Effector CD8-positive, alpha-beta T cell (primary cell): ENCODE data around the gene ZXDC.

Experiments used
- DNase-seq: peaks from one replicate; lab custom pipeline; 2025; lab: John Stamatoyannopoulos, UW

ZXDC gene

GRCh38 chr3:126491221-126492013 lies 15.7 kb upstream of the ZXDC start:
- DNase-seq = no peak

GRCh38 chr3:126490619-126491018 lies 14.9 kb upstream of the ZXDC start:
- no peak for DNase-seq

- no peak for DNase-seq
These were observed 13.3 kb upstream of the ZXDC start for GRCh38 chr3:126488886-126489569.

GRCh38 chr3:126488185-126488584 lies 12.5 kb upstream of the ZXDC start:
- no peak for DNase-seq

GRCh38 chr3:126487151-126487771 lies 11.6 kb upstream of the ZXDC start:
- DNase-seq = no peak

GRCh38 chr3:126486360-126486847 lies 10.7 kb upstream of the ZXDC start:
- DNase-seq = no peak

GRCh38 chr3:126485956-126486355 lies 10.3 kb upstream of the ZXDC start:
- no peak for DNase-seq

DNA sequence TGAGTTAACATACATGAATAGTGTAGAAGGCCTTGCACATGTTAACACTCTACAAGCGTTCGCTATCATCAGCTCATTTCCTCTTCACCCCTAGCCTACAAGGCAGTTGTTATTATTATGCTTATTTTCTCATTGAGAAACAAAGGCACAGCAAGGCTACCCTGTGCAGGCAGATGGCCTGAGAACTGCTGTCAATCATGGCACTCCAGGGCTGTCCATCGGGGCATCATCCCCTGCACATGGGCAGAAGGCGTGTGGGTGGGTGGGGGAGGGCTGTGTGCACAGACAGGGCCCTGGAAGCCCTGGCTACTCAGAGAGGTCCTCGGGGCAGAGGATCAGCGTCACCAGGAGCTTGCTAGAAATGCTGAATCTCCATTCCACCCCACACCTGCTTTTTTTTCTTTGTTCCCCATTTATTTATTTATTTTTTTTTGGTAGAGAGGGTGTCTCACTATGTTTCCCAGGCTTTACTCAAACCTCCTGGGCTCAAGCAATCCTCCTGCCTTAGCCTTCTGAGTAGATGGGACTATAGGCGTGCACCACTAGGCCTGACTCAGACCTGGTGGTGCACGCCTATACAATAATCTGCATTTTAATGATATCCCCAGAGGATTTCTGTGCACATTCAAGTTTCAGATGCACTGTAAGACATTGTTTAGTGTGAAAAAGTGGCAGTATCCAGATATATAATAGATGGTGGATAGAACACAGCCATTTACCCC lies 9.6 kb upstream of the ZXDC start:
- no peak for DNase-seq

- DNase-seq = no peak
These were observed 9.0 kb upstream of the ZXDC start for GRCh38 chr3:126484662-126485061.

DNA sequence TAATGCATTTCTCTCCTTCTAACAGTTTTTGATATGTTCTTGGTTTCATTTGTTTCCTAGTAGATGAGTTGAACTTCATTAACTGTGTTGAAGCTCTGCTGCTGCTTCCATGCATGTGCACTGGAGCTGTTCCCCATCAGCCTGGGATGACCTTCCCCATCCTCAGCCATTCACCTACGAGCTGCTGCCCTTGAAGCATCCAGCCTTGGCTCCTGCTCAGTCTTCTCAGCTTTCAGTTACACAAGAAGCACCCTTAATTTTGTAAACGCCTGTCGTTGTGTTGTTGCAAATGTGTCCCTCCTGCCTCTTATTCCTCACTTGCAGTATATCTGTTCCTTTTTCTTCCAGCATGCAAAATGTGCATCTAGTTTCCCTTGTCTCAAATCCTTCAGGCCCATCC lies 8.5 kb upstream of the ZXDC start:
- DNase-seq = no peak

DNA sequence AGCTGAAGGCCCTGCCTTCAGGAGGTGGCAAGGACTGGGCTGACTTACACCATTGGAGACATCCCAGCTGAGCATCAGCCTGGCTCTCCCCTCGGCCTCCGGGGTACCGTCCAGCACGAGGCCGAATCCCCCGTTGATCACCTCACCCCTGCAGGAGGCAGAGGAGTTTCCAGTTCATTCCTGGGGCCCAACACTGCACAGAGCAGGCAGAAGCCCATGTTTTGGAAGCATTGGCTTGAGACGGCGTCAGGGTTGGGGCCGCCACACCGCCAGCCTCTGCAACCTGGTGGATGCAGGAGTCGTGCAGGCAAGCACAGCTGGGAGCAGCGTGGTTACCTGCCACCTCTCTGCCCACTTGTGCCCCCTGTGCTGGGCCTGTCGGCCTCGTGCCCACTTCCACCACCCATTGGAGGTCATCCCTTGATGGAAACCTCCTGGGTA lies 7.7 kb upstream of the ZXDC start:
- DNase-seq = no peak

DNA sequence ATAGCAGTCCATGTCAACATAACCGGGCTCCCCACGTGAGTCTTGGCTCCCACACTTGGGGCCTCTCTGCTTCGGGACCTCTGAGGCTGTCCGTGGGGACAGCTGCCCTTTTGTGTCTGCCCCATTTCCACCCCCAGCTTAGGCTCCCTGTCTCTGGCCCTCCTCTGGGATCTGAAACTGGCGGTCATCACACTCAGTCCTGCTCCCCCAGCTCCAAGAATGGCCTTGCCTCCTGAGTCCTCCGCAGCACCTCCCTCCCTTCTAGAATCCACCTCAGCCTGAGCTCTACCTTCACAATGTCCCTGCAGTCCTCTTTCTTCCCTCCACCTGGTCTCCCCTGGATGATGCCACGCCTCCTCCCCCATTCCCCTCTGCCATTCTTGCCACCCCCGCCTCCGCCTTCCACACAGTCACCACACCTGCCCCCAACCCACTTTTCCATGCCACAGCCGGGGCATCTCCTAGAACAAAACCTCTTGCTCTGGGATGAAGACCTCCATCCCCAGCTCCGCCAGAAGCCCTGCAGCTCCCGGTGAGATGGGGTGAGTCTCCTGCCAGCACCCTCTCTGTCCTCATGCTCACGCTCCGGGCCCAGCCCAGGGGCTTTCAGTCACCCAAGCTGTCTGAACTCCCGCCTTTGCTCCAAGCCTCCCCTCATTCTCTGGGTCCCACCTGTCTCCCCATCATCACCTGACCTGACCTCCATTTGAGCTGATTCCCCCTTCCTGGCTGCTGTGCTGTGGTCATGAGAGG lies 7.0 kb upstream of the ZXDC start:
- DNase-seq = no peak

- no peak for DNase-seq
These were observed 6.3 kb upstream of the ZXDC start for GRCh38 chr3:126481808-126482502.

GRCh38 chr3:126480861-126481260 lies 5.2 kb upstream of the ZXDC start:
- DNase-seq = no peak

DNA sequence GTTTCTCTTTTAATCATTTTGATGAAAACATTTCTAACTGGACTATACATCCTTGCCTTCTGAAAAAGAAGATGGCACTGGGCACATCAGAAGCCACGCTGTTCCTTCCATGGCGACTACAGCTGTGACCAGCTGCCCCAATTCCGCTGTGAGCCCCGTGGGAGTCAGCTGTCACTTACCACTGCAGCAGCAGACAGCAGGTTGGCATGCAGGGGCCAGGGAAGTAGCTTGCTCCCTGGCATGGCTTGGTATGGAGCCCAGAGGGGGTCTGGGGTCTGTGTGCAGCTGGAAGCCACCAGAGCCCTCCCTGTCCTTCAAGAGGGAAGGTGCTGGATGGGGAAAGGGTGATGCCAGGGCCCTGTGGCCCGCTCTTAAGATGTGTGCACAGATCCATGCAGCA lies 4.5 kb upstream of the ZXDC start:
- no peak for DNase-seq

- no peak for DNase-seq
These were observed 4.0 kb upstream of the ZXDC start for GRCh38 chr3:126479642-126480041.

DNA sequence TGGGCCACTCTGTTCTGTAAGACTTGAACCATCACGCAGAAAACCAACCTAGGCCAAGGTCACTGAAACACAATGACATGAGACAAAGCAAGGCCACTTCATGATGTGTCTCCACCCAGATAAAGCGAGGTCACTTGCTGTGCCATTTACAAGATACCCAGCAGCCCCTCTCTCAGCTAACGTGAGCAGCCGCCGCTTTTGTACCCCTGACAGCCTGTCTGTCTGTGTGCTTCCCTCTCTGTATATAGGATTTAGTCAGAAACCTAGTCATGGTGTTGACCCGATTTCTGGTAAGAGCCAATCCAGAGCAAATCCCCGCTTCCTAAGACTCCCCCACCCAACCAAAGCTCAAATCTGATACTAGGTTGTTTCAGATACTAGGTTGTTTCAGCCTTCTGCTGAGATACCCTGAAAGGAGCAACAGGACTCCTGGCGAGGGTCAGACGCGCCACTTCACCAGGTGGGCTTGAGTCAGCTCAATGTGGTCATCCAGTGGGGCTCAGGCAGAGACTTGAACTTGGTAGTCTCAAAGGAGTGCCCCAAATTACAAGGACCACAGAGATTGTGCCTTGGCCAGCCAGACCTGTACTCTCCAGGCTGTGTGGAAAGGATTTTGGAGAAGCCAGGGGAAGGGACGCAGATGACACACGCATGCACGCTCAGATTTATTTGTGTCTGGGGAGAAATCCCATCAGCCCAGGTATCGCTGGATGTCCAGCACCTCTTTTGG lies 3.1 kb upstream of the ZXDC start:
- DNase-seq = no peak

DNA sequence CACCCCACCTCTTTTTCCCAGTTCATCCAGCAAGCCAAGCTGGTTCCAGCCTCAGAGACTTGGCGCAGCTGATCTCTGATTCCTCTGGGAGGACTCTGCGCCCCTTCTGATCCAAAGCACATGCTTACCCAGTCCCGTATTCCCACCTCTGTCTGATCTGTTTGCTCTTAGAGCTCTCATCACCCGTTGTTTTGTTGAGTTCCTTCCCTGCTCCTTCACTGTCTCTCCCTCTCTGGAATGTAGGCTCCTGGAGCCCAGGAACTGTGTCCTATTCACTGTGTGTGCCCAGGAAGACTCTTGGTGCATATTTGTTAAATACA lies 1.3 kb upstream of the ZXDC start:
- DNase-seq = no peak

DNA sequence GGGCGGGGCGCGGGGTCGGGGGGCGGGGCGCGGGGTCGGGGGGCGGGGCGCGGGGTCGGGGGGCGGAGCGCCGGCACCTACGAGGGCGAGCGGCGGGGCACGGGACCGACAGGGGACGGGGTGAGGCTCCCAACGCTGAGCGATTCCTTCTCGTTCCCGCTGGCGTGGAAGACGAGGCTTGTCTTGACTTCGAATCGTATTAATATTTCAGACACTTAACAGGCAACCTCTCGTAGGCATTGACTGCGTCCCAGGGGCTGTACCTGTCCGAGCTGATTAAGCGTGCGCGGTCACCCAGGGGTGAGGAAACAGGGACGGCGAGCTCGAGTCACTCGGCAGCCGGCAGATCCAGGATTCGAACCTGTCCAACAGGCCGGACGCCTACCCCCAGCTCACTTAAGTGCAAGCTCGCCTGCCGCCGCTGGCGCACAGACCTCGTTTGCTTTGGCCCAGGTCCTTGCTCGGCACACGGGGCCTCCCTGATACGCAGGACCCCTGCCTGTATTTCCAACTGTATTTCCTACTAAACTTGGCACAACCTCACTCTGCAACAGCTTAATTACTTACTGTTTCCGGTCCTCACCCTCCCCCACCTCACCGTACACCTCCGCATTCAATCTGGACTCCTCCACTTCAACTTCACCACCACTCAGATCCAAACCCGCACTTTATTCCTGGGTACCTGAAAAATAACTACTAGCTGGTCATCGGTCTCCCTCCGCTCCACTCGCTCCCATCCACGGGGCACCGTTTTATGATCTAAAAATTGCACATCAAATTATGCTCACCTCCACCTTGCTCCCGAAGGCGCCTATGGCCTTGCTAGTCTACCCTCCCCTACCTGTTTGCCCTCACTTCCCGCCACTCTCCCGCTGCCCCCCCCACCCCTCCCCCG lies 722 bp upstream of the ZXDC start:
- peak; percentile 37 for DNase-seq
